ENCODE measurements around the gene TMEM53. TPM values are rescaled to one million over a fixed set of nuclear protein-coding genes. Genes with fewer than 3 reads are reported as not detected.

TMEM53 gene
- total RNA-seq, 4 donors from 2014 or later = 3.9 to 10.4 (median 8.0) TPM

GRCh38 chr1:44643721-44644334 is 30.5 kb downstream of the TMEM53 start:
- Histone ChIP-seq H3K9me3 (no peaks in the 10 kb centered on the region), H3K36me3 (peaks cover 50 to 67% of the 10 kb centered on the region in 2 donors), H3K4me3 (replicated peaks in 1 of 3) (no peak overlapping the region), H3K27ac (no peak overlapping the region), H3K4me1 (no peaks in the 10 kb centered on the region), H3K27me3 (no peaks in the 10 kb centered on the region)
- intact Hi-C loops (cut with DNase I) = no loop called here
- no peak for TF ChIP-seq POLR2A (IDR thresholded peaks at IDR 0.05)
- no peak for DNase-seq
- WGBS, 2 donors = 84 to 89% methylated on average over 9 of the region's 9 CpGs

GRCh38 chr1:44642925-44643324 is 31.4 kb downstream of the TMEM53 start:
- no peaks in the 10 kb centered on the region for H3K4me1 ChIP-seq
- no peak for TF ChIP-seq POLR2A (IDR thresholded peaks at IDR 0.05)
- no peak for TF ChIP-seq CTCF (IDR thresholded peaks at IDR 0.05)
- H3K36me3 ChIP-seq = peaks cover 53 to 70% of the 10 kb centered on the region in 2 donors
- no peak for DNase-seq
- intact Hi-C loops (cut with DNase I) = no loop called here
- WGBS, 2 donors = 93% methylated on average over 3 of the region's 3 CpGs
- H3K4me3 ChIP-seq (replicated peaks in 1 of 3) = no peak overlapping the region
- H3K9me3 ChIP-seq = no peaks in the 10 kb centered on the region
- no peak overlapping the region for H3K27ac ChIP-seq
- H3K27me3 ChIP-seq = no peaks in the 10 kb centered on the region

- H3K27me3 ChIP-seq = no peaks in the 10 kb centered on the region
These were observed 32.0 kb downstream of the TMEM53 start for GRCh38 chr1:44642255-44642654.

GRCh38 chr1:44641126-44642102 is 32.9 kb downstream of the TMEM53 start:
- no peak overlapping the region for H3K4me3 ChIP-seq (replicated peaks in 1 of 3)
- H3K9me3 ChIP-seq = no peaks in the 10 kb centered on the region
- no peak overlapping the region for H3K27ac ChIP-seq
- no peaks in the 10 kb centered on the region for H3K27me3 ChIP-seq
- TF ChIP-seq POLR2A (IDR thresholded peaks at IDR 0.05) (no peak), CTCF (IDR thresholded peaks at IDR 0.05) (no peak)
- 85 to 92% methylated on average over 12 of the region's 12 CpGs for WGBS, 2 donors
- no peak for DNase-seq
- intact Hi-C loops (cut with DNase I) = no loop called here
- H3K36me3 ChIP-seq = peaks cover 68 to 76% of the 10 kb centered on the region in 2 donors
- no peaks in the 10 kb centered on the region for H3K4me1 ChIP-seq

More at GRCh38 chr1:44642255-44642654, 32.0 kb downstream of the TMEM53 start:
- H3K36me3 ChIP-seq = peaks cover 59 to 69% of the 10 kb centered on the region in 2 donors
- WGBS, 2 donors = 93 to 95% methylated on average over 2 of the region's 2 CpGs
- H3K9me3 ChIP-seq = no peaks in the 10 kb centered on the region
- no peak for DNase-seq
- H3K4me3 ChIP-seq (replicated peaks in 1 of 3) = no peak overlapping the region
- H3K27ac ChIP-seq = no peak overlapping the region
- intact Hi-C loops (cut with DNase I) = no loop called here
- H3K4me1 ChIP-seq = no peaks in the 10 kb centered on the region
- TF ChIP-seq POLR2A (IDR thresholded peaks at IDR 0.05) (no peak), CTCF (IDR thresholded peaks at IDR 0.05) (no peak)

GRCh38 chr1:44640200-44640853 is 34.0 kb downstream of the TMEM53 start:
- H3K27ac ChIP-seq = no peak overlapping the region
- H3K4me1 ChIP-seq = no peaks in the 10 kb centered on the region
- WGBS, 2 donors = 85 to 86% methylated on average over 23 to 24 of the region's 24 CpGs
- intact Hi-C loops (cut with DNase I) = no loop called here
- no peak for DNase-seq
- H3K9me3 ChIP-seq = no peaks in the 10 kb centered on the region
- peaks cover 69 to 75% of the 10 kb centered on the region in 2 donors for H3K36me3 ChIP-seq
- no peak for TF ChIP-seq POLR2A (IDR thresholded peaks at IDR 0.05)
- no peak for TF ChIP-seq CTCF (IDR thresholded peaks at IDR 0.05)
- H3K4me3 ChIP-seq (replicated peaks in 1 of 3) = no peak overlapping the region
- no peaks in the 10 kb centered on the region for H3K27me3 ChIP-seq

Measured in thyroid gland (tissue), 4 donors.